Heart left ventricle (tissue), 13 donors: ENCODE data around the gene PTTG2.

Experiments used
- POLR2A ChIP-seq, 2 donors: fragments of 450-650 bp; IDR thresholded peaks; one replicate each; pipeline ENCODE4 v1.6.1; 2017; ENCODE audit warnings: antibody characterized with exemption in 2 of 2, mild to moderate bottlenecking in 2 of 2, moderate library complexity in 2 of 2
- TF ChIP-seq, protein P1 (sequence below), 12 donors: fragments of 200-600 bp; sonication (generic) in 4 of 12; IDR thresholded peaks; one replicate each; pipeline versions ENCODE4 v1.5.0 to v1.8.0; 2018 to 2022; ENCODE audit warnings: antibody characterized with exemption in 12 of 12, mild to moderate bottlenecking in 5 of 12
- donor health status: ischemic (EF 13 %, LVEDD 7.1; RV severe dilation, severe dysfunction).
- donor health status: DM: no; HTN: yes; CAD: no.
- donor health status: DM: no; HTN: no; CAD: no.
- donor health status: ischemic (EF 25% LVEDD 6.9; RV normal size, moderate dysfunction).
- donor health status: ischemic (EF 25% LVEDD 5.7; RV mildly dilated, moderate dysfunction).
- donor health status: ischemic (EF 35%, LVEDD 5.7; RV mildly dilated, moderate dysfunction).
- donor health status: nonischemic (EF 11% LVEDD 7.7; RV severe dilation, severe dysfunction).
- donor health status: DM: yes; HTN: yes; CAD: no.
- donor health status: PGD.
- donor health status: ischemic (EF 29% LVEDD 5.4; RV normal size, mild dysfunction).
- donor health status: nonischemic (EF 23%, LVEDD 6.1; RV moderate dilation, normal function).

DNA sequence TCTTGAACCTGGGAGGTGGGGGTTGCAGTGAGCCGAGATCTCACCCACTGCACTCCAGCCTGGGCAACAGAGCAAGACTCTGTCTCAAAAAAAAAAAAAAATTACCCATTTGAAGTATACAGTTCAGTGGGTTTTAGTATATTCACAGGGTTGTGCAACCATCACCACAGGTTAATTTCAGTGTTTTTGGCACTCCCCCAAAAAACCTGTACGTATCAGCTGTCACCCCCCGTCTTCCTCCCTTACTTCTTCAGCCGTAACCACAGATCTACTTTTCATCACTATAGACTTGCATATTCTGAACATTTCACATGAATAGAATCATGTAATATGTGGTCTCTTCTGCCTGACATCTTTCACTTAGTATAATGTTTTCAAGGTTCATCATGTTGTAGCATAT lies 11.7 kb upstream of the PTTG2 start:
- TF ChIP-seq, protein P1, sequence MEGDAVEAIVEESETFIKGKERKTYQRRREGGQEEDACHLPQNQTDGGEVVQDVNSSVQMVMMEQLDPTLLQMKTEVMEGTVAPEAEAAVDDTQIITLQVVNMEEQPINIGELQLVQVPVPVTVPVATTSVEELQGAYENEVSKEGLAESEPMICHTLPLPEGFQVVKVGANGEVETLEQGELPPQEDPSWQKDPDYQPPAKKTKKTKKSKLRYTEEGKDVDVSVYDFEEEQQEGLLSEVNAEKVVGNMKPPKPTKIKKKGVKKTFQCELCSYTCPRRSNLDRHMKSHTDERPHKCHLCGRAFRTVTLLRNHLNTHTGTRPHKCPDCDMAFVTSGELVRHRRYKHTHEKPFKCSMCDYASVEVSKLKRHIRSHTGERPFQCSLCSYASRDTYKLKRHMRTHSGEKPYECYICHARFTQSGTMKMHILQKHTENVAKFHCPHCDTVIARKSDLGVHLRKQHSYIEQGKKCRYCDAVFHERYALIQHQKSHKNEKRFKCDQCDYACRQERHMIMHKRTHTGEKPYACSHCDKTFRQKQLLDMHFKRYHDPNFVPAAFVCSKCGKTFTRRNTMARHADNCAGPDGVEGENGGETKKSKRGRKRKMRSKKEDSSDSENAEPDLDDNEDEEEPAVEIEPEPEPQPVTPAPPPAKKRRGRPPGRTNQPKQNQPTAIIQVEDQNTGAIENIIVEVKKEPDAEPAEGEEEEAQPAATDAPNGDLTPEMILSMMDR (IDR thresholded peaks at IDR 0.05) = no peak
- TF ChIP-seq POLR2A (IDR thresholded peaks at IDR 0.05) = no peak
